K562 (cell line): ENCODE measurements around the gene NHS.

Source experiments
- BCL6 ChIP-seq: fragments of 250-450 bp; sonication (Bioruptor Pico); IDR thresholded peaks from 2 replicates; pipeline ENCODE4 v1.4.0; 2020
- CREB1 ChIP-seq, 2 experiments: sonication (generic) in 1 of 2; formaldehyde crosslinking in 1 of 2; IDR thresholded peaks; 2 replicates each; pipeline versions ENCODE4 v1.6.1 to v1.8.0; 2012 to 2022; ENCODE audit warnings: inconsistent platforms in 1 of 2, mild to moderate bottlenecking in 1 of 2, missing genetic modification reagents in 1 of 2, moderate library complexity in 1 of 2
- EP300 ChIP-seq: IDR thresholded peaks from 2 replicates; pipeline ENCODE4 v1.6.1; 2012; ENCODE audit warnings: low read length, improper control_type of control experiment
- FOXM1 ChIP-seq, 2 experiments: fragments of 450-650 bp in 1 of 2; sonication (generic) in 1 of 2; formaldehyde crosslinking in 1 of 2; IDR thresholded peaks; 2 replicates each; pipeline versions ENCODE4 v1.6.1 to v1.9.0; 2017 to 2022; ENCODE audit warnings: low read depth in 2 of 2, mild to moderate bottlenecking in 2 of 2, missing genetic modification reagents in 1 of 2, moderate library complexity in 1 of 2
- PHF21A ChIP-seq: fragments of 450-650 bp; IDR thresholded peaks from 2 replicates; pipeline ENCODE4 v1.6.1; 2017; ENCODE audit warnings: low read depth, borderline replicate concordance
- POLR2AphosphoS5 ChIP-seq: IDR thresholded peaks from 2 replicates; pipeline ENCODE4 v1.6.1; 2011; ENCODE audit warnings: mild to moderate bottlenecking, low read depth, low read length, moderate library complexity; ENCODE audit not compliant: control insufficient read depth, insufficient read depth
- POLR2G ChIP-seq: fragments of 200-400 bp; formaldehyde crosslinking; IDR thresholded peaks from 2 replicates; pipeline ENCODE4 v1.6.1; 2017; ENCODE audit warnings: low read depth, mild to moderate bottlenecking, antibody characterized with exemption, low read length, moderate library complexity
- RAD51 ChIP-seq: fragments of 450-650 bp; IDR thresholded peaks from 2 replicates; pipeline ENCODE4 v1.7.1; 2016; ENCODE audit warnings: low read depth, mild to moderate bottlenecking, borderline replicate concordance
- SOX6 ChIP-seq: fragments of 450-650 bp; IDR thresholded peaks from 2 replicates; pipeline ENCODE4 v1.6.1; 2014; ENCODE audit warnings: mild to moderate bottlenecking
- TAF1 ChIP-seq: IDR thresholded peaks from 2 replicates; pipeline ENCODE4 v1.6.1; 2011; ENCODE audit warnings: mild to moderate bottlenecking, low read length, moderate library complexity; ENCODE audit not compliant: insufficient read depth, control insufficient read depth, severe bottlenecking; ENCODE audit errors: extremely low read depth
- TBP ChIP-seq: optimal IDR thresholded peaks from 2 replicates; pipeline ENCODE3; 2011; ENCODE audit warnings: low read depth, low read length, improper control_type of control experiment
- ZBTB7A ChIP-seq: IDR thresholded peaks from 2 replicates; pipeline ENCODE4 v1.6.1; 2011; ENCODE audit warnings: low read depth, mild to moderate bottlenecking, low read length, moderate library complexity, borderline replicate concordance; ENCODE audit not compliant: control insufficient read depth
- TF ChIP-seq, protein P1 (sequence below), 3 experiments: IDR thresholded peaks in 2 of 3; conservative IDR thresholded peaks in 1 of 3; 2 replicates each; pipeline ENCODE4 v1.5.1; 2011 to 2012; ENCODE audit warnings: low read length in 3 of 3, mild to moderate bottlenecking in 3 of 3, control low read depth in 2 of 3, improper control_type of control experiment in 1 of 3, inconsistent platforms in 1 of 3, low read depth in 1 of 3, mixed read lengths in 1 of 3, moderate library complexity in 1 of 3; ENCODE audit not compliant: insufficient read depth in 2 of 3
- TF ChIP-seq, protein P2 (sequence below), 3 experiments: fragments of 200-800 bp in 1 of 3; fragments of 250-450 bp in 1 of 3; fragments of 450-650 bp in 1 of 3; sonication (Bioruptor Pico) in 1 of 3; sonication (Bioruptor generic) in 1 of 3; formaldehyde crosslinking in 1 of 3; IDR thresholded peaks; 2 replicates each; pipeline versions ENCODE4 v1.6.1 to v1.8.0; 2016 to 2022; ENCODE audit warnings: mild to moderate bottlenecking in 2 of 3, missing genetic modification characterization in 2 of 3, missing compliant biosample characterization in 1 of 3, moderate library complexity in 1 of 3

DNA sequence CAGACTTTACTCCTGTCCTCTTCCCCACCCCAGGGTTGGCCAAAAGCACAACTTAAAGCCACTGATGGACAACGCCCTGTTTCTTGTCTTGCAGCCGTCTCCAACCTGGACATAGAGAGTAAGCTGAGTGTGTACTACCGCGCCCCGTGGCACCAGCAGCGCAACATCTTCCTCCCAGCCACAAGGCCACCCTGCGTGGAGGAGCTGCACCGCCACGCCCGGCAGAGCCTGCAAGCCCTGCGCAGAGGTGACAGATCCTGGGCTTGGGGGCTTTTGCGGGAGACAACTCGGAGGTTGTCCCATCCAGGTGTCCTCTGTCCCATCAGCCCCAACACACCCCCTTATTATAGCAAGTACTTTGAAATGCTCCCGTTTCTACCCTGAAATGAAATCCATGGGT lies 312.6 kb downstream of the NHS start:
- TF ChIP-seq POLR2AphosphoS5 (no peak), TBP (no peak), ZBTB7A (no peak), RAD51 (no peak), EP300 (no peak), BCL6 (CRISPR knock-in tag) (no peak), POLR2G (no peak), CREB1 (IDR thresholded peaks at IDR 0.05) (no peak), CREB1 (CRISPR knock-in tag; IDR thresholded peaks at IDR 0.05) (no peak), PHF21A (no peak), SOX6 (no peak), TAF1 (no peak), FOXM1 (IDR thresholded peaks at IDR 0.05; ENCODE audit: low read depth) (no peak), FOXM1 (CRISPR knock-in tag; IDR thresholded peaks at IDR 0.05; ENCODE audit: low read depth) (no peak)
- TF ChIP-seq, protein P1, sequence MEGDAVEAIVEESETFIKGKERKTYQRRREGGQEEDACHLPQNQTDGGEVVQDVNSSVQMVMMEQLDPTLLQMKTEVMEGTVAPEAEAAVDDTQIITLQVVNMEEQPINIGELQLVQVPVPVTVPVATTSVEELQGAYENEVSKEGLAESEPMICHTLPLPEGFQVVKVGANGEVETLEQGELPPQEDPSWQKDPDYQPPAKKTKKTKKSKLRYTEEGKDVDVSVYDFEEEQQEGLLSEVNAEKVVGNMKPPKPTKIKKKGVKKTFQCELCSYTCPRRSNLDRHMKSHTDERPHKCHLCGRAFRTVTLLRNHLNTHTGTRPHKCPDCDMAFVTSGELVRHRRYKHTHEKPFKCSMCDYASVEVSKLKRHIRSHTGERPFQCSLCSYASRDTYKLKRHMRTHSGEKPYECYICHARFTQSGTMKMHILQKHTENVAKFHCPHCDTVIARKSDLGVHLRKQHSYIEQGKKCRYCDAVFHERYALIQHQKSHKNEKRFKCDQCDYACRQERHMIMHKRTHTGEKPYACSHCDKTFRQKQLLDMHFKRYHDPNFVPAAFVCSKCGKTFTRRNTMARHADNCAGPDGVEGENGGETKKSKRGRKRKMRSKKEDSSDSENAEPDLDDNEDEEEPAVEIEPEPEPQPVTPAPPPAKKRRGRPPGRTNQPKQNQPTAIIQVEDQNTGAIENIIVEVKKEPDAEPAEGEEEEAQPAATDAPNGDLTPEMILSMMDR (IDR thresholded peaks at IDR 0.05 in 2 of 3, conservative IDR thresholded peaks at IDR 0.05 in 1 of 3; ENCODE audit: insufficient read depth in 2 of 3, low read depth in 1 of 3, low read length in 3 of 3), result no peak
- TF ChIP-seq, protein P2, sequence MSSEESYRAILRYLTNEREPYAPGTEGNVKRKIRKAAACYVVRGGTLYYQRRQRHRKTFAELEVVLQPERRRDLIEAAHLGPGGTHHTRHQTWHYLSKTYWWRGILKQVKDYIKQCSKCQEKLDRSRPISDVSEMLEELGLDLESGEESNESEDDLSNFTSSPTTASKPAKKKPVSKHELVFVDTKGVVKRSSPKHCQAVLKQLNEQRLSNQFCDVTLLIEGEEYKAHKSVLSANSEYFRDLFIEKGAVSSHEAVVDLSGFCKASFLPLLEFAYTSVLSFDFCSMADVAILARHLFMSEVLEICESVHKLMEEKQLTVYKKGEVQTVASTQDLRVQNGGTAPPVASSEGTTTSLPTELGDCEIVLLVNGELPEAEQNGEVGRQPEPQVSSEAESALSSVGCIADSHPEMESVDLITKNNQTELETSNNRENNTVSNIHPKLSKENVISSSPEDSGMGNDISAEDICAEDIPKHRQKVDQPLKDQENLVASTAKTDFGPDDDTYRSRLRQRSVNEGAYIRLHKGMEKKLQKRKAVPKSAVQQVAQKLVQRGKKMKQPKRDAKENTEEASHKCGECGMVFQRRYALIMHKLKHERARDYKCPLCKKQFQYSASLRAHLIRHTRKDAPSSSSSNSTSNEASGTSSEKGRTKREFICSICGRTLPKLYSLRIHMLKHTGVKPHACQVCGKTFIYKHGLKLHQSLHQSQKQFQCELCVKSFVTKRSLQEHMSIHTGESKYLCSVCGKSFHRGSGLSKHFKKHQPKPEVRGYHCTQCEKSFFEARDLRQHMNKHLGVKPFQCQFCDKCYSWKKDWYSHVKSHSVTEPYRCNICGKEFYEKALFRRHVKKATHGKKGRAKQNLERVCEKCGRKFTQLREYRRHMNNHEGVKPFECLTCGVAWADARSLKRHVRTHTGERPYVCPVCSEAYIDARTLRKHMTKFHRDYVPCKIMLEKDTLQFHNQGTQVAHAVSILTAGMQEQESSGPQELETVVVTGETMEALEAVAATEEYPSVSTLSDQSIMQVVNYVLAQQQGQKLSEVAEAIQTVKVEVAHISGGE (CRISPR knock-in tag; IDR thresholded peaks at IDR 0.05), result no peak
